C4-2B (cell line): Measurements from ENCODE around the gene EID1.
"Not testable (repeated sequence)": the region's sequence is repeated elsewhere in the genome, so short reads cannot be mapped to it uniquely, and the experiment has no call there.

Experiments
- H3K27ac ChIP-seq: fragments of 450-650 bp; 2 replicates; pipeline ENCODE4 v1.5.1; 2017
- CTCF ChIP-seq: fragments of 450-650 bp; conservative IDR thresholded peaks from 2 replicates; pipeline ENCODE4 v1.5.1; 2017; ENCODE audit warnings: mild to moderate bottlenecking
- ZFX ChIP-seq: fragments of 450-650 bp; IDR thresholded peaks from 2 replicates; pipeline ENCODE4 v1.6.1; 2017

Gene EID1

GRCh38 chr15:48898032-48898431, 20.1 kb downstream of the EID1 start:
- H3K27ac ChIP-seq: no peak overlapping the region
- TF ChIP-seq CTCF (no peak), ZFX (no peak)

- no peak for TF ChIP-seq ZFX
- TF ChIP-seq CTCF: no peak
- no peak overlapping the region for H3K27ac ChIP-seq
Observed at GRCh38 chr15:48898446-48898845, 20.5 kb downstream of the EID1 start.

- H3K27ac ChIP-seq: no peak overlapping the region
- TF ChIP-seq CTCF (no peak), ZFX (no peak)
Observed at GRCh38 chr15:48899793-48900192, 21.9 kb downstream of the EID1 start.

GRCh38 chr15:48904758-48905157, 26.8 kb downstream of the EID1 start:
- H3K27ac ChIP-seq: no peak overlapping the region

GRCh38 chr15:48905216-48905615, 27.3 kb downstream of the EID1 start:
- TF ChIP-seq CTCF: no peak
- TF ChIP-seq ZFX: no peak
- H3K27ac ChIP-seq: no peak overlapping the region

More at GRCh38 chr15:48904758-48905157, 26.8 kb downstream of the EID1 start:
- TF ChIP-seq ZFX (no peak), CTCF (no peak)

- TF ChIP-seq CTCF (no peak), ZFX (no peak)
Observed at GRCh38 chr15:48905847-48906246, 27.9 kb downstream of the EID1 start.

GRCh38 chr15:48909313-48909712, 31.4 kb downstream of the EID1 start:
- H3K27ac ChIP-seq: not testable (repeated sequence)

More at GRCh38 chr15:48905847-48906246, 27.9 kb downstream of the EID1 start:
- H3K27ac ChIP-seq: no peak overlapping the region

GRCh38 chr15:48910554-48910953, 32.6 kb downstream of the EID1 start:
- H3K27ac ChIP-seq: not testable (repeated sequence)

- no peak overlapping the region for H3K27ac ChIP-seq
- TF ChIP-seq ZFX (no peak), CTCF (no peak)
Observed at GRCh38 chr15:48913141-48913540, 35.2 kb downstream of the EID1 start.
